ENCODE data around the gene STEAP2. TPM values are rescaled to one million over a fixed set of nuclear protein-coding genes. Genes with fewer than 3 reads are reported as not detected.

The STEAP2 gene
- total RNA-seq, 1 experiment from 2014 or later = 17.0 TPM

GRCh38 chr7:90256778-90257177, 45.2 kb downstream of the STEAP2 start (continued):
- TF ChIP-seq ZNF425 (CRISPR knock-in tag; conservative IDR thresholded peaks at IDR 0.05) (no peak), MAX (CRISPR knock-in tag; IDR thresholded peaks at IDR 0.05) (no peak)

DNA sequence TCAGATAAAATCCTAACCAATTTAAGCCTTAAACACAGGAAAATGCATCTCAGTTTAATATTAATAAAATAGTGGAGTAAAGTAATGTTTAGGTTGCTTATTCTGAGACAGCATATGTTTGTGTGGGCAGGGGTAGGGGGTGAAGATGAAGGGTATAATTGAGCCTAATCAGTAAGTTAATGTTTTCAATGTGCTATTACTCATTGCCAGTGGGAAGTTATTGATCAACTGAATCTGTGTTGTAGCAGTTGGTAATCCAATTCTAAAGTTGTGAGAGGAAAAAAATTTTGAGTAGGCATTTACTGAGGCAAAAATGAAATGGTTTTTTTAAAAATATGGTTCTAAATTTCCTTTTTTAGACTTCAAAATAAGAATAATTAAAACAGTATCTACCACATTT, 49.9 kb downstream of the STEAP2 start:
- ATAC-seq = no peak
- no peak for DNase-seq (ENCODE audit: low spot score)
- peaks cover 4% of the 10 kb centered on the region; the same call in 1 of the 2 replicates for H3K9me3 Mint-ChIP-seq
- no peaks in the 10 kb centered on the region for H3K4me1 Mint-ChIP-seq
- H3K36me3 Mint-ChIP-seq = no peaks in the 10 kb centered on the region
- H3K27me3 Mint-ChIP-seq (ENCODE audit: low read depth) = no peaks in the 10 kb centered on the region
- H3K27ac Mint-ChIP-seq = no peak overlapping the region
- POLR2A ChIA-PET = no interaction called here
- CTCF ChIA-PET = interaction anchor here (1.5 kb wide), 1 partner anchor 37 kb away, joined by 3 read pairs; no protein-coding TSS in a partner anchor
- no peak overlapping the region for H3K4me3 Mint-ChIP-seq
- TF ChIP-seq, protein P1, sequence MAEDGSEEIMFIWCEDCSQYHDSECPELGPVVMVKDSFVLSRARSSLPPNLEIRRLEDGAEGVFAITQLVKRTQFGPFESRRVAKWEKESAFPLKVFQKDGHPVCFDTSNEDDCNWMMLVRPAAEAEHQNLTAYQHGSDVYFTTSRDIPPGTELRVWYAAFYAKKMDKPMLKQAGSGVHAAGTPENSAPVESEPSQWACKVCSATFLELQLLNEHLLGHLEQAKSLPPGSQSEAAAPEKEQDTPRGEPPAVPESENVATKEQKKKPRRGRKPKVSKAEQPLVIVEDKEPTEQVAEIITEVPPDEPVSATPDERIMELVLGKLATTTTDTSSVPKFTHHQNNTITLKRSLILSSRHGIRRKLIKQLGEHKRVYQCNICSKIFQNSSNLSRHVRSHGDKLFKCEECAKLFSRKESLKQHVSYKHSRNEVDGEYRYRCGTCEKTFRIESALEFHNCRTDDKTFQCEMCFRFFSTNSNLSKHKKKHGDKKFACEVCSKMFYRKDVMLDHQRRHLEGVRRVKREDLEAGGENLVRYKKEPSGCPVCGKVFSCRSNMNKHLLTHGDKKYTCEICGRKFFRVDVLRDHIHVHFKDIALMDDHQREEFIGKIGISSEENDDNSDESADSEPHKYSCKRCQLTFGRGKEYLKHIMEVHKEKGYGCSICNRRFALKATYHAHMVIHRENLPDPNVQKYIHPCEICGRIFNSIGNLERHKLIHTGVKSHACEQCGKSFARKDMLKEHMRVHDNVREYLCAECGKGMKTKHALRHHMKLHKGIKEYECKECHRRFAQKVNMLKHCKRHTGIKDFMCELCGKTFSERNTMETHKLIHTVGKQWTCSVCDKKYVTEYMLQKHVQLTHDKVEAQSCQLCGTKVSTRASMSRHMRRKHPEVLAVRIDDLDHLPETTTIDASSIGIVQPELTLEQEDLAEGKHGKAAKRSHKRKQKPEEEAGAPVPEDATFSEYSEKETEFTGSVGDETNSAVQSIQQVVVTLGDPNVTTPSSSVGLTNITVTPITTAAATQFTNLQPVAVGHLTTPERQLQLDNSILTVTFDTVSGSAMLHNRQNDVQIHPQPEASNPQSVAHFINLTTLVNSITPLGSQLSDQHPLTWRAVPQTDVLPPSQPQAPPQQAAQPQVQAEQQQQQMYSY (CRISPR knock-in tag; IDR thresholded peaks at IDR 0.05) = no peak
- no peak for TF ChIP-seq GTF2I (CRISPR knock-in tag; conservative IDR thresholded peaks at IDR 0.05)
- TF ChIP-seq, protein P2, sequence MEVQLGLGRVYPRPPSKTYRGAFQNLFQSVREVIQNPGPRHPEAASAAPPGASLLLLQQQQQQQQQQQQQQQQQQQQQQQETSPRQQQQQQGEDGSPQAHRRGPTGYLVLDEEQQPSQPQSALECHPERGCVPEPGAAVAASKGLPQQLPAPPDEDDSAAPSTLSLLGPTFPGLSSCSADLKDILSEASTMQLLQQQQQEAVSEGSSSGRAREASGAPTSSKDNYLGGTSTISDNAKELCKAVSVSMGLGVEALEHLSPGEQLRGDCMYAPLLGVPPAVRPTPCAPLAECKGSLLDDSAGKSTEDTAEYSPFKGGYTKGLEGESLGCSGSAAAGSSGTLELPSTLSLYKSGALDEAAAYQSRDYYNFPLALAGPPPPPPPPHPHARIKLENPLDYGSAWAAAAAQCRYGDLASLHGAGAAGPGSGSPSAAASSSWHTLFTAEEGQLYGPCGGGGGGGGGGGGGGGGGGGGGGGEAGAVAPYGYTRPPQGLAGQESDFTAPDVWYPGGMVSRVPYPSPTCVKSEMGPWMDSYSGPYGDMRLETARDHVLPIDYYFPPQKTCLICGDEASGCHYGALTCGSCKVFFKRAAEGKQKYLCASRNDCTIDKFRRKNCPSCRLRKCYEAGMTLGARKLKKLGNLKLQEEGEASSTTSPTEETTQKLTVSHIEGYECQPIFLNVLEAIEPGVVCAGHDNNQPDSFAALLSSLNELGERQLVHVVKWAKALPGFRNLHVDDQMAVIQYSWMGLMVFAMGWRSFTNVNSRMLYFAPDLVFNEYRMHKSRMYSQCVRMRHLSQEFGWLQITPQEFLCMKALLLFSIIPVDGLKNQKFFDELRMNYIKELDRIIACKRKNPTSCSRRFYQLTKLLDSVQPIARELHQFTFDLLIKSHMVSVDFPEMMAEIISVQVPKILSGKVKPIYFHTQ (CRISPR knock-in tag; IDR thresholded peaks at IDR 0.05) = no peak
- TF ChIP-seq, protein P3, sequence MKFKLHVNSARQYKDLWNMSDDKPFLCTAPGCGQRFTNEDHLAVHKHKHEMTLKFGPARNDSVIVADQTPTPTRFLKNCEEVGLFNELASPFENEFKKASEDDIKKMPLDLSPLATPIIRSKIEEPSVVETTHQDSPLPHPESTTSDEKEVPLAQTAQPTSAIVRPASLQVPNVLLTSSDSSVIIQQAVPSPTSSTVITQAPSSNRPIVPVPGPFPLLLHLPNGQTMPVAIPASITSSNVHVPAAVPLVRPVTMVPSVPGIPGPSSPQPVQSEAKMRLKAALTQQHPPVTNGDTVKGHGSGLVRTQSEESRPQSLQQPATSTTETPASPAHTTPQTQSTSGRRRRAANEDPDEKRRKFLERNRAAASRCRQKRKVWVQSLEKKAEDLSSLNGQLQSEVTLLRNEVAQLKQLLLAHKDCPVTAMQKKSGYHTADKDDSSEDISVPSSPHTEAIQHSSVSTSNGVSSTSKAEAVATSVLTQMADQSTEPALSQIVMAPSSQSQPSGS (CRISPR knock-in tag; IDR thresholded peaks at IDR 0.05; ENCODE audit: borderline replicate concordance, low read depth) = no peak
- TF ChIP-seq ESRRA (CRISPR knock-in tag; IDR thresholded peaks at IDR 0.05; ENCODE audit: borderline replicate concordance) = no peak
- TF ChIP-seq JAZF1 (CRISPR knock-in tag; IDR thresholded peaks at IDR 0.05) = no peak
- no peak for TF ChIP-seq ATF1 (CRISPR knock-in tag; IDR thresholded peaks at IDR 0.05)
- TF ChIP-seq CTCF (IDR thresholded peaks at IDR 0.05) = no peak
- TF ChIP-seq RORB (CRISPR knock-in tag; IDR thresholded peaks at IDR 0.05) = no peak
- TF ChIP-seq ZNF425 (CRISPR knock-in tag; conservative IDR thresholded peaks at IDR 0.05) = no peak
- TF ChIP-seq OVOL2 (CRISPR knock-in tag; IDR thresholded peaks at IDR 0.05; ENCODE audit: borderline replicate concordance) = no peak
- no peak for TF ChIP-seq FOXK1 (CRISPR knock-in tag; IDR thresholded peaks at IDR 0.05)
- no peak for TF ChIP-seq ZBTB21 (CRISPR knock-in tag; IDR thresholded peaks at IDR 0.05; ENCODE audit: borderline replicate concordance)
- TF ChIP-seq FOXJ3 (CRISPR knock-in tag; IDR thresholded peaks at IDR 0.05; ENCODE audit: borderline replicate concordance) = no peak
- no peak for TF ChIP-seq CBFB (CRISPR knock-in tag; IDR thresholded peaks at IDR 0.05; ENCODE audit: low read depth)
- no peak for TF ChIP-seq RELA (CRISPR knock-in tag; IDR thresholded peaks at IDR 0.05; ENCODE audit: borderline replicate concordance)
- TF ChIP-seq GRHL2 (CRISPR knock-in tag; IDR thresholded peaks at IDR 0.05; ENCODE audit: insufficient replicate concordance, severe bottlenecking) = no peak
- TF ChIP-seq, protein P4, sequence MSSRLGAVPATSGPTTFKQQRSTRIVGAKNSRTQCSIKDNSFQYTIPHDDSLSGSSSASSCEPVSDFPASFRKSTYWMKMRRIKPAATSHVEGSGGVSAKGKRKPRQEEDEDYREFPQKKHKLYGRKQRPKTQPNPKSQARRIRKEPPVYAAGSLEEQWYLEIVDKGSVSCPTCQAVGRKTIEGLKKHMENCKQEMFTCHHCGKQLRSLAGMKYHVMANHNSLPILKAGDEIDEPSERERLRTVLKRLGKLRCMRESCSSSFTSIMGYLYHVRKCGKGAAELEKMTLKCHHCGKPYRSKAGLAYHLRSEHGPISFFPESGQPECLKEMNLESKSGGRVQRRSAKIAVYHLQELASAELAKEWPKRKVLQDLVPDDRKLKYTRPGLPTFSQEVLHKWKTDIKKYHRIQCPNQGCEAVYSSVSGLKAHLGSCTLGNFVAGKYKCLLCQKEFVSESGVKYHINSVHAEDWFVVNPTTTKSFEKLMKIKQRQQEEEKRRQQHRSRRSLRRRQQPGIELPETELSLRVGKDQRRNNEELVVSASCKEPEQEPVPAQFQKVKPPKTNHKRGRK (CRISPR knock-in tag; IDR thresholded peaks at IDR 0.05; ENCODE audit: borderline replicate concordance) = no peak
- TF ChIP-seq CREB1 (CRISPR knock-in tag; IDR thresholded peaks at IDR 0.05) = no peak
